Activated CD4-positive, alpha-beta memory T cell treated with anti-CD3 and anti-CD28 coated beads, Interleukin-2, amount 10 ng/mL, durations not matched to agents 7 days and 5 days (primary cell): ENCODE measurements around the gene LEO1. TPM values are rescaled to one million over a fixed set of nuclear protein-coding genes. Genes with fewer than 3 reads are reported as not detected.

Experiments used
- CTCF ChIA-PET: fragments of 350-600 bp; sonication (Branson Sonifier 250); formaldehyde crosslinking; loops from one replicate; lab custom pipeline; 2021; ENCODE audit warnings: antibody characterized with exemption, inconsistent platforms; lab: Charles Lee
- POLR2A ChIA-PET: fragments of 350-600 bp; sonication (Branson Sonifier 250); formaldehyde crosslinking; loops from one replicate; lab custom pipeline; 2021; ENCODE audit warnings: antibody characterized with exemption; lab: Charles Lee
- DNase-seq: peaks from one replicate; pipeline ENCODE4 v3.0.0-alpha.2; 2020
- H3K27ac Mint-ChIP-seq: one replicate; pipeline ENCODE4 v1.8.0; 2021; ENCODE audit warnings: mild to moderate bottlenecking, mixed read lengths
- H3K27me3 Mint-ChIP-seq: one replicate; pipeline ENCODE4 v1.8.0; 2021; ENCODE audit warnings: mixed read lengths
- H3K36me3 Mint-ChIP-seq: one replicate; pipeline ENCODE4 v1.8.0; 2021; ENCODE audit warnings: low read depth, mixed read lengths
- H3K4me1 Mint-ChIP-seq: one replicate; pipeline ENCODE4 v1.8.0; 2021; ENCODE audit warnings: mixed read lengths
- H3K4me3 Mint-ChIP-seq: one replicate; pipeline ENCODE4 v1.8.0; 2021; ENCODE audit warnings: mild to moderate bottlenecking, mixed read lengths
- H3K9me3 Mint-ChIP-seq: one replicate; pipeline ENCODE4 v1.8.0; 2021; ENCODE audit warnings: mixed read lengths
- total RNA-seq, 2 experiments: library from RNA; stranded (reverse); gene quantifications; one replicate each; pipeline ENCODE4 v1.2.3, GENCODE V29; 2021

Gene LEO1
- total RNA-seq, 2 experiments from 2014 or later: 31.2 to 32.8 TPM

DNA sequence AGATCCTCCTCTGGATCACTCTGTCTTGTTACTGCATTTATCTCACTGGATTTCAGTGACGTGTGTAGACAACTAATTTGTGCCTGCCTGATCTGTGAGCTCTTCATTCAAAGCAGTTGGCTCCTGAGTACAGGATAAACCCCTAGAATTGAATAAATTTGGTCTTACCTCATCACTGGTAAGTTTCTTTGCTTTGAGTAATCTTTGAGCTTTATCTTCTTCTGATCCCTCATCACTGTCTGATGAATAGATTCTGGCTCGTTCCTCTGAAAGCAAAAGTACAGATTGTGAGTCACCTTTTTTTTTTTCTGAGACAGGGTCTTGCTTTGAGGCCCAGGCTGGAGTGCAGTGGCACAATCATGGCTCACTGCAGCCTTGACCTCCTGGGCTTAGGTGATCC lies 24.5 kb downstream of the LEO1 start:
- CTCF ChIA-PET: no interaction called here
- Mint-ChIP-seq H3K27me3 (no peaks in the 10 kb centered on the region), H3K4me3 (no peak overlapping the region), H3K36me3 (peaks cover 68% of the 10 kb centered on the region), H3K9me3 (no peaks in the 10 kb centered on the region), H3K27ac (no peak overlapping the region), H3K4me1 (peaks cover 4% of the 10 kb centered on the region)
- no peak for DNase-seq
- POLR2A ChIA-PET: interaction anchor here (0.7 to 1.0 kb wide), 4 partner anchors 9 to 164 kb away, joined by 3 to 5 read pairs (median 3); partner anchors contain the start of gene LEO1

DNA sequence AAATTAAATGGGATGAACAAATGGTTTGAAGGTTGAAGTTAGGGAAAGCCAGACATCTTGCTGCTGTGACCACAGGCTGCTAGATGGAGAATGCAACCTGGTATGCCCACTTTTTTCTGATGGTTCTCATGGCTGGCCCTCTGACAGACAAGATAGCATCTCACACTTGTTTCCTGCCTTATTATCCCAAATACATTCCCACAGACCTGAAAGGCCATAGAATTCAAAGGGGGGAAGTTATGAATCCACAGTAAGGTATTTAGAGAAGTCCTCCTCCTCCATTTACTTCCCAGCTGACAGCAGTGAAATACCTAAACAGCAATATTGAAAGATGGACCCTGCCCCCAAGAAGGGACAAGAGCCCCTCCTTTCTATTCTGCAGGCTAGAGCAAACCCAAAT lies 32.4 kb downstream of the LEO1 start:
- peaks cover 17% of the 10 kb centered on the region for H3K4me1 Mint-ChIP-seq
- H3K36me3 Mint-ChIP-seq: peaks cover 52% of the 10 kb centered on the region
- H3K27me3 Mint-ChIP-seq: no peaks in the 10 kb centered on the region
- CTCF ChIA-PET: no interaction called here
- H3K9me3 Mint-ChIP-seq: no peaks in the 10 kb centered on the region
- POLR2A ChIA-PET: interaction anchor here (1.0 kb wide), 1 partner anchor 10 kb away, joined by 3 read pairs; no protein-coding TSS in a partner anchor
- DNase-seq: no peak
- no peak overlapping the region for H3K27ac Mint-ChIP-seq
- no peak overlapping the region for H3K4me3 Mint-ChIP-seq

DNA sequence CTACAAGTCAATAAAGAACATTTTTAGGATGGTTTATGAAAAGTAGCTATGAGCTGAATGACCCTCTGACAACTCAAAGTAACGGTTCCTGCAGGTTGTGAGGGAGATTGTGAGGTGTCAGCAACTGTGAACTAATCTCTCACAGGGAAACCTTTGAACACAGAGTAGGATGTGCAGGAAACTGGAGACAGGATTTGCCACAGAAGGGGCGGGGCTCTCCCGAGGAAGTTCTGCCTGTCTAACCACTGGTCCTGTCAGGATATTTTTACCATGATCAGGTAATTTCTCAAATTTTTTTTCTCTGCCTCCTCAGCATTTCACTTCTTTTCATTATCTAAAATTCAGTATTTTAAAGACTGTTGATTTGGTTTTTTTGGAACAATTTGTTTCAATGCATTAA lies 33.3 kb downstream of the LEO1 start:
- Mint-ChIP-seq H3K4me1 (peaks cover 17% of the 10 kb centered on the region), H3K9me3 (no peaks in the 10 kb centered on the region), H3K4me3 (no peak overlapping the region), H3K27me3 (no peaks in the 10 kb centered on the region), H3K27ac (no peak overlapping the region), H3K36me3 (peaks cover 46% of the 10 kb centered on the region)
- DNase-seq: no peak
- CTCF ChIA-PET: no interaction called here
- POLR2A ChIA-PET: no interaction called here

DNA sequence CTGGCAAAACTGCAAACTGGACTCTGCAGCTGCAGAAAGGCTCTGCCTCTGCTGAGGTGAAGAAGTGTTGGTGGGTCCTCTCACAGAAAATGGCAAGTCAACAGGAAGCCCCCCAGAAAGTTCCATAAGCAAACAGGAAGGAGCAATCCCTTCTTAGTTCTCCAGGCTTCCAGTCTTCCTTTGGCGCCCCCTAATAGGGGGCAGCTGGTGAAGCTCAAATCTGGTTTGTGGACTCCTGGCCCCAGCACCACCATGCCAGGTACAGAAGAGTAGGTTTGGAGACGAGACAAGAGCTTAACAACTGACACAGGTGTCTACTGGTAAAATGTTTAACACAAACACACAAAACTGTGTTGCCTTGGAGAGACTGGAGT lies 35.5 kb downstream of the LEO1 start:
- DNase-seq: no peak
- Mint-ChIP-seq H3K4me3 (no peak overlapping the region), H3K4me1 (peaks cover 17% of the 10 kb centered on the region), H3K27me3 (no peaks in the 10 kb centered on the region), H3K27ac (no peak overlapping the region), H3K36me3 (peaks cover 39% of the 10 kb centered on the region), H3K9me3 (no peaks in the 10 kb centered on the region)
- POLR2A ChIA-PET: interaction anchor here (0.7 to 1.2 kb wide), 4 partner anchors 9 to 243 kb away, joined by 3 to 4 read pairs (median 3); partner anchors contain the start of gene LEO1
- CTCF ChIA-PET: interaction anchor here (0.6 to 0.9 kb wide), 2 partner anchors 45 to 114 kb away, joined by 3 read pairs; no protein-coding TSS in a partner anchor

DNA sequence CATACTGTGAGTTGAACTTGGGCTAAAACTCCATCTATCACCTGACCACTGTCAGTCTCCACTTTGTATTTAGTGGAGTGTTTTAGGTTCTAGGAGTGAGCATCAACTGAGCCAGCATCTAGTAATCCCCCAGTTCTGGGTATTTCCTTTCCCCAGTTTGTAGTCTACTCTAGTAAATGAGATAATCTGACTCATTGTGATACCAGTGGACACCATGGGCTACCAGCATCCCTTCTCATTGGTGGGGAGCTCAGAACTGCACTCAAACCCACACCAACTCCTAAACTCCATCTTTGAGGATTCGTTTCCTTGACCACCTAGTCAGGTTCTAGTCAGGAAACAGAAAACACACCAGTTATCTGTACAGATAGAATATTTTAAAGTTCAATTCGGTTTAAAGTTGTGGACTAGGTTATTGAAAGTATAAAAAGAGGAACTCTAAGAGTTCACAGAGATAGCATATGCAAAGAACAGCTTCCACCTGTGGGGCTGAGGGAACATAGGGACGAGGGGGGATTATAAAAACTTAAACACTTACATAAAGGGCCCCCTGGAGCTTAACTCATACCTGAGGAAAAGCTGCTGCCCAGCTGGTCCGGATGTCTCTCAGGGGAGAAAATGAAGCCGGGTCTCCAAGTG lies 36.0 kb downstream of the LEO1 start:
- Mint-ChIP-seq H3K27me3 (no peaks in the 10 kb centered on the region), H3K4me1 (peaks cover 17% of the 10 kb centered on the region), H3K9me3 (no peaks in the 10 kb centered on the region), H3K36me3 (peaks cover 41% of the 10 kb centered on the region), H3K27ac (peak overlapping the region; percentile 45), H3K4me3 (no peak overlapping the region)
- DNase-seq: no peak
- CTCF ChIA-PET: interaction anchor here (0.6 to 0.9 kb wide), 2 partner anchors 45 to 100 kb away, joined by 3 to 5 read pairs; no protein-coding TSS in a partner anchor
- POLR2A ChIA-PET: interaction anchor here (0.7 to 1.2 kb wide), 4 partner anchors 9 to 243 kb away, joined by 3 to 4 read pairs (median 3); partner anchors contain the start of gene LEO1

DNA sequence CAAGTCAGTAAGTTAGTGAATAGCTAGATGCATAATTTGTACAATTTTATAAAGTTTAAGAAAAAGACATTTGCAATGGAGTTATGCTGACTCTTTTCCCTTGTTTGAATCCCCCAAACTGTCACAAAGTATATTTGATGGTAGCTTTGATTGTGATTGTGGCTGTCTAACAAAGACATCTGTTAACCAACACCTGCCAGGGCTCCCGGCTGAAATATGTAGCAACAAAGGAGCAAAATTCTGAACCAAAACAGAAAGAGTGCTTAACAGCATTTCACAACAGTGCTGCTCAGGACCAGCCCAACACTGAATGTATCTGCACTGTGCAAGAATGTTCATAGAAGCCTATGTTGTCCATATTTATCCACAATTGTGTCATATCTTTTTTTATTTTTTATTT lies 39.4 kb downstream of the LEO1 start:
- Mint-ChIP-seq H3K27ac (no peak overlapping the region), H3K36me3 (peaks cover 35% of the 10 kb centered on the region), H3K27me3 (no peaks in the 10 kb centered on the region), H3K4me1 (peaks cover 13% of the 10 kb centered on the region), H3K9me3 (no peaks in the 10 kb centered on the region), H3K4me3 (no peak overlapping the region)
- DNase-seq: no peak
- POLR2A ChIA-PET: no interaction called here
- CTCF ChIA-PET: no interaction called here

DNA sequence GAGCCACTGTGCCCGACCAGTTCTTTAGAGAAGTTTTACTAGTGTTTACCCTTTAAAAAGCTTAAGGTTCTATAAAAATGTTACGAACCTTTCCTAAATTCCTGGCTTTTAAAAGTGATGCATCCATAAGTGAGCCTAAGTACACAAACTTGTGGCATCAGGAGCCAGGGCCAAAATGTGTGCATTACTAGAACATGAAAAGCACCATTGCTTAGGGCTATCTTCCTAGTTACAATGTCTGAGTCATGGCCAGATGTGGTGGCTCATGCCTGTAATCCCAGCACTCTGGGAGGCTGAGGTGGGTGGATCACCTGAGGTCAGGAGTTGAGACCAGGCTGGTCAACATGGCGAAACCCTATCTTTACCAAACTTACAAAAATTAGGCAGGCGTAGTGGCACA lies 39.9 kb downstream of the LEO1 start:
- DNase-seq: no peak
- CTCF ChIA-PET: no interaction called here
- no peaks in the 10 kb centered on the region for H3K9me3 Mint-ChIP-seq
- no peak overlapping the region for H3K27ac Mint-ChIP-seq
- H3K36me3 Mint-ChIP-seq: peaks cover 30% of the 10 kb centered on the region
- POLR2A ChIA-PET: no interaction called here
- no peak overlapping the region for H3K4me3 Mint-ChIP-seq
- no peaks in the 10 kb centered on the region for H3K27me3 Mint-ChIP-seq
- peaks cover 12% of the 10 kb centered on the region for H3K4me1 Mint-ChIP-seq

DNA sequence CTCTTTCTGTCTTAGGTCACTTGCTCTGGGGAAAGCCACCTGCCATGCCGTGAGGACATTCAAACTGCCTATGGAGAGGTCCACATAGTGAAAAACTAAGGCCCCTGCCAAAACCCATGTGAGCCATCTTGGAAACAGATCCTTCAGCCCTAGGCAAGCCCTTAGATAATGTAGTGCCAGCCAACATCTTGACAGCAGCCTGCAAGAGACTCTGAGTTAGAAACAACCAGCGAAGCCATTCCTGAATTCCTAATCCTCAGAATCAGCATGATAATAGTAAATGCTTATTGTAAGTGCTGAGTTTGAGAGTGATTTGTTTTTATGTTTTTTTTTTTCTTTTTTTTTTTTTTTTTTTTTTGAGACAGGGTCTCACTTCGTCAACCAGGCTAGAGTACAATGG lies 40.6 kb downstream of the LEO1 start:
- Mint-ChIP-seq H3K27ac (peak overlapping the region; percentile 11), H3K36me3 (peaks cover 24% of the 10 kb centered on the region), H3K27me3 (no peaks in the 10 kb centered on the region), H3K4me3 (no peak overlapping the region), H3K4me1 (peaks cover 8% of the 10 kb centered on the region), H3K9me3 (no peaks in the 10 kb centered on the region)
- CTCF ChIA-PET: no interaction called here
- DNase-seq: no peak
- POLR2A ChIA-PET: no interaction called here

DNA sequence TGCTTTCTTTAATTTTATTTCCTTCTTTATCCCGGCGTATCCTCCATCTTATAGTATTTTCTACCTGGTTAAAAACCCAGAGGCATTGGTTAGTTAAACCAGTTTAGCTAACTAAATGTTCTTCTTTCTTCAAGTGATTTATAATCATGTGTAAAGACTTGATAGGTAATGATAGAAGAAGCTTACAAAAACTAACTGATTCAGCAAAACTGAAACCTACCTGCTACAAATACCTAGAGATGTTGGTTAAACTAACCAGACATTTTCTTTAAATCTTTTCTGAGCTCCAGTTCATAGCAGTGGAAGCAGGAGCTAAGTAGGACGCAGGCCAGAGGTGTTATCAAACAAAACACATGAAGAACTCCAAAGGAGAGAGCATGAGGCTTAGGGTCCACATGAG lies 44.8 kb downstream of the LEO1 start:
- DNase-seq: no peak
- H3K27me3 Mint-ChIP-seq: no peaks in the 10 kb centered on the region
- no peaks in the 10 kb centered on the region for H3K9me3 Mint-ChIP-seq
- peaks cover 36% of the 10 kb centered on the region for H3K36me3 Mint-ChIP-seq
- H3K4me1 Mint-ChIP-seq: no peaks in the 10 kb centered on the region
- ChIA-PET POLR2A (interaction anchor here (1.2 kb wide), 1 partner anchor 9 kb away, joined by 4 read pairs; no protein-coding TSS in a partner anchor), CTCF (interaction anchor here (1.4 kb wide), 1 partner anchor 9 kb away, joined by 3 read pairs; no protein-coding TSS in a partner anchor)
- no peak overlapping the region for H3K27ac Mint-ChIP-seq
- no peak overlapping the region for H3K4me3 Mint-ChIP-seq

DNA sequence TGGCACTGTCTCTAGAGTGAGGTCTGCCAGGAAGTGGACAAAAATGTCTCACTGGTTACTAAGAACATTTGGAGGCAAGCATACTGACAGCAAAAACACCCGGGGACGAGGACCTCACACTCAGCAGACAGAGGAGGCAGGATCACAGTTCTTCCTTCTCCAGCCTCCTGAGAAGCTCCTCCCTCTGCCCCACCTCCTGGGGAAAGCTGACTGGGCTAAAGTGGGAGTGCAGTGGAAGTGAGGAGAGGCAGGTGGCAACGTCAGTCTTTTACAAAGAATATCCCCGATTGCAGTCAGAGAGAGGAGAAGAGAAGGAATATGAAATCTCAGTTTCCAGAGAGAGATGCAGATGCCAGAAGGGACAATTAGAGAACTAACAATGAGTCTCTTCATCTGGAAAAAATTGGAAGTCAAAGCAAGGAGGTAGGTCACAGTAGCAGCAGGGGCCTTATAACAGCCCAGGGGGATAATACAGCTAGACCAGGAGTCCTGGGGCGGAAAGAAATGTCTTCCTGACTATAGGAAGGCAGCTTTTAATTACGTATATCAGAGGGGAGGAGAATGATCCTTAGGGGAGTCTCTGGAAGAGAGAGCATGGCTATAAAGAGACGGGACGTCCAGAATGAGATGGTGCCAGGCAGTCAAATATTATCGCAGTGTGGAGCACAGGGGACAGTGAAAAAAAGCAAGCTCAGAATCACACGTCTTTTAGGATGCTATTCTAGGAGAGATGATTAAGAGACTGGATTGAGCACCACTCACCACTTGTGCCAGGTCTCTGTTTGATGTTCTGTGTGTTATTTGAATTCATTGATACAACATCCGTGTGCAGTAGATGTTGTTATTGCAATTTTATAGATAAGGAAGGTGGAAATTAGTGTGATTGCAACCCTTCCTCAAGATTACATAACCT lies 47.2 kb downstream of the LEO1 start:
- Mint-ChIP-seq H3K4me1 (no peaks in the 10 kb centered on the region), H3K9me3 (no peaks in the 10 kb centered on the region), H3K27ac (no peak overlapping the region), H3K27me3 (no peaks in the 10 kb centered on the region), H3K36me3 (peaks cover 35% of the 10 kb centered on the region), H3K4me3 (no peak overlapping the region)
- CTCF ChIA-PET: no interaction called here
- POLR2A ChIA-PET: no interaction called here
- DNase-seq: no peak

DNA sequence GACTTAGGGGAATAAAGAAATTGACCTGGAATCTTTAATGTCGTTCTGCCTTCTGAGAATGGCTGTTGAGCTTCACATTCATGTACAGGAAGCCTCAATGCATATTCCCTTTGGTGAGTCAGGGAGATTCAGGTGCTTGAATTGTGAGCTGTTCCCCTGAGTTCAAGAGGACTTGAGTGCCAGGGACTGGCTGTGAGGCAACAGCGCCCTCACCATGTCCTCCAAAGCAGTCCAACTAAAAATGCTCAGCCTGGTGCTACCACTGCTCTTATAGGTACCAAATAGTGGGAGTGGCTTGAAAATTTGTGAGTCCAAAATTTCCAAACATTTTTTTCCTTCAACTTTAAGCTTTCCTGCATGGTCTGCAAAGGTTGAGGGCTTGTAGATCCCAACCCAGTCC lies 54.1 kb downstream of the LEO1 start:
- Mint-ChIP-seq H3K27me3 (no peaks in the 10 kb centered on the region), H3K4me3 (no peak overlapping the region), H3K4me1 (no peaks in the 10 kb centered on the region), H3K9me3 (no peaks in the 10 kb centered on the region), H3K27ac (peak overlapping the region; percentile 26), H3K36me3 (peaks cover 34% of the 10 kb centered on the region)
- DNase-seq: peak; percentile 20
- CTCF ChIA-PET: interaction anchor here (0.6 to 1.6 kb wide), 8 partner anchors 9 to 267 kb away, joined by 3 to 7 read pairs (median 4); no protein-coding TSS in a partner anchor
- POLR2A ChIA-PET: interaction anchor here (0.6 to 1.2 kb wide), 4 partner anchors 11 to 54 kb away, joined by 3 to 4 read pairs (median 3); partner anchors contain the start of gene LEO1

DNA sequence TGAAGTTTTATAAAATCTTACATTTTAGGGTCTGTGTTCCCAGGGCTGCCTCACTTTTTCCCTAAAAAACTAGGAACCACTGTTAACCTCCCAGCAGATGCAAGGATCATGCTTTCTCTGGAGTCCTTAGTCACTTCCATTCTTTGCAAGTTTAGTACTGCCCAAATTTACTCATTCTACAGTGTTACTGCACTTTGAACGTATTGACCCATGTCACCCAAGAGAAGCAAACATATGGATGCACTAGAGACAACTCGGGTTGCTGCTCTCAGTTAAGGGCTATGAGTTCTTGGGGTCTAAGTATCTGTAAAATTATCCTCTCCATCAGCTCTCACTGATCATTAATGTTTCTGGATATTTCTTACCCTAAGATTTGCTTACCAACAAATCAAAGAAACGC lies 59.0 kb downstream of the LEO1 start:
- ChIA-PET CTCF (no interaction called here), POLR2A (no interaction called here)
- no peaks in the 10 kb centered on the region for H3K9me3 Mint-ChIP-seq

DNA sequence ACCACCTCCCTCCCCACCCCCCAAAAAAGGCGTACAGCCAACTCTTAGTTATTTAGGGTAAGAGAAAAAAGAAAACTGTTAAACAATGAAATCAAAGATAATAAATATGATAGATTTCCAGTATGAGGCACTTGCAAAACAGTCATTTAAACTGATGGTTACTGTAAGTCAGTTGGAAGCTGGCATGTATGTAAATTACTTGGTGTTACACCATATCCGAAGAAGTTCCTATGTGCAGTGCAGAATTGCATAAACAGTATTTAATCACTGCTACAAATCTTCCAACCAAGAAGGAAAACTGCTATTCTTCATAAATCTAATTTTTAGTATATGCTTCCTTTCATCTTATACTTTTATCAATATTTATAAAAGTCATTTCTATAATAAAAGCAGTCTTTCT lies 62.0 kb downstream of the LEO1 start:
- Mint-ChIP-seq H3K27ac (no peak overlapping the region), H3K9me3 (no peaks in the 10 kb centered on the region), H3K36me3 (peaks cover 51% of the 10 kb centered on the region), H3K27me3 (no peaks in the 10 kb centered on the region), H3K4me3 (no peak overlapping the region), H3K4me1 (no peaks in the 10 kb centered on the region)
- POLR2A ChIA-PET: interaction anchor here (0.9 kb wide), 1 partner anchor 32 kb away, joined by 3 read pairs; no protein-coding TSS in a partner anchor
- CTCF ChIA-PET: no interaction called here
- no peak for DNase-seq

More for the DNA sequence above, 59.0 kb downstream of the LEO1 start:
- no peaks in the 10 kb centered on the region for H3K4me1 Mint-ChIP-seq
- H3K27ac Mint-ChIP-seq: no peak overlapping the region
- H3K36me3 Mint-ChIP-seq: peaks cover 44% of the 10 kb centered on the region
- no peak for DNase-seq
- H3K4me3 Mint-ChIP-seq: no peak overlapping the region
- H3K27me3 Mint-ChIP-seq: no peaks in the 10 kb centered on the region
